HG03045 (cell line): ENCODE measurements around the gene DMD.

Experiments
- ATAC-seq: cut with Tn5 transposase; IDR thresholded peaks from one replicate; pipeline ENCODE4 v1.9.1; 2021; ENCODE audit warnings: mild to moderate bottlenecking, moderate library complexity; ENCODE audit not compliant: unreplicated experiment

DMD gene

DNA sequence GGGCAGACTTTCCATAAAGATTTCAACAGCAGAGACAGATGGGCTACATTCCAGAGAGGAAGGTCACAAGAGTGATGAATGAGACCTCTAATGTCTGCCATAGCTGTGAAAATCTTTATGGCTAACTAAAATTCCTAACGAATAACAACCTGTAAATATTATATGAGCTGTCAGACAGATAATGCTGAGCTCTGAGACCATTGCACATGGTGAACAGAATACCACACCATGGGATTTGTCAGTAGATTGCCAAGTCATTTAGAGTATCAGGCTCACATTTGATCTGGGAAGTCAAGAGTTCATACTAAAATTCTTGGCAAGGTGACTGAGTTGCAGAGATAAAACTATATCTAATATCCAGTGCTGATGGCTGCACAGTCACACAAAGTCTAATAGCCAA is 1880.3 kb downstream of the DMD start:
- no peak for ATAC-seq

DNA sequence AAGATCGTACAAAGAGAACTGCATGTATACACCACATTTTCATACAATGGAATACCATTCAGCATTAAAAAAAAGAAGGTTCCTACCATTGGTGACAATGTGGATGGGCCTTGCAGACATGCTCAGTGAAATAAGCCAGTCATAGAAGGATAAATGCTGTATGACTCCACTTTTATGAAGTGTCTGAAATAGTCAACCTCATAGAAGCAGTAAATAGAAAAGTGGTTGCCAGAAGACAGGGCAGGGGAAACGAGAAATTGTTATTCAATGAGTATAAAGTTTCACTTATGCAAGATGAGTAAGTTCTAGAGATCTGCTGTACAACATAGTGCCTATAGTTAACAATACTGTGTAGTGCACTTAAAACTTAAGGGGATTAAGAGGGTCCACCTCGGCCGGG is 1882.1 kb downstream of the DMD start:
- no peak for ATAC-seq

DNA sequence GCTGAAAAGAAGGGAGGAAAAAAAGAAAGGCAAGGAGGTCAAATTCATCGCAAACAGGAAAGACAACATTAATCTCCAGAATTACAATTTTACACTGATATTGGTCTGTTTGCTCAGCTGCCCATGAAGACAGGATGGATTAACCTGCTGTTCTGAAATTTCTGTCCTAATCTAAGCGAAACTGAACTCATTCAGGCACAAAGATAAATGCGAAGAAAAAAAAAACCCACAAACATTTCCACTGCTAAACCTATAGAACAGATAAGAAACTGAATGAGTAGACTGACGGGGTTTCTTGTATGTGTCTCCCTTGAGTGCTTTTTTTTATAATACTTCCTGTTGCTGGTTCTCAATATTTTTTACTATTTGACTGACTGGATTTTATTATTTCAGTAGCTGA is 1887.7 kb downstream of the DMD start:
- ATAC-seq = no peak

DNA sequence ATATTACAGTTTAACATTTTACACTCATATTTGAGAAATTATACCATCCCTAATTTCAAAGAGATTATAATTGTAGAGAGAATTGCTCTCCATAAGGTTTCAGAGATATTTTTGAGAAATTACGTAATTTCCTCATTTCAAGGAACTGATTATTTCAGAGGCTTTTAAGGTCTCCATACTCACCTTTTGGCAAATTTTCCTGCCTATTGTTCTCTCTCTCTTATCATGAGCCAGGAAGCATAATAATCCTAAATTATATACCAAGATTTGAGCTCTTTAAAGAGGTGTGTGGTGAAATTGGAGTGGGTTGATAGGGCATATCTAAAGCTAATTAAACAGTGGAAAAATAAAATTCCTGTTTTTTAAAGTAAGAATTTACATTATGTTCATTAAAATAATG is 1890.6 kb downstream of the DMD start:
- ATAC-seq = no peak

DNA sequence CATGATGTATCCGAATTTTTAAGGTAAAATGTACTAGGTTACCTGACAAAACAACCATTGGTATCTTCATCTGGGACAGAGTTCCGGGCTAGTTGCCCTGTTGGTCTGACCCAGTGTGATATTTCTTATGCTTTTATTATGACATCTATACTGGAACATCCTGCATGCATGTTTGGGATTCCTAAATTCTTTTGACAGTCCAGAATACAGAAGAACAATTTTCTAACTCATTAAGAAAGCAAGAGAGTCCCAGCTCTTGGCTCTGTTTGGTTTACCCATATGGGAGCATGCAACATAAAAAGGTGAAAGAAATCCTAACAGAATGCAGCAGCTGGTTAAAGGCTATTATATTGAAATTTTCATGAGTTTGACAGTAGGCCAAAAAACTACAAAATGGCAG is 1891.8 kb downstream of the DMD start:
- ATAC-seq = no peak

DNA sequence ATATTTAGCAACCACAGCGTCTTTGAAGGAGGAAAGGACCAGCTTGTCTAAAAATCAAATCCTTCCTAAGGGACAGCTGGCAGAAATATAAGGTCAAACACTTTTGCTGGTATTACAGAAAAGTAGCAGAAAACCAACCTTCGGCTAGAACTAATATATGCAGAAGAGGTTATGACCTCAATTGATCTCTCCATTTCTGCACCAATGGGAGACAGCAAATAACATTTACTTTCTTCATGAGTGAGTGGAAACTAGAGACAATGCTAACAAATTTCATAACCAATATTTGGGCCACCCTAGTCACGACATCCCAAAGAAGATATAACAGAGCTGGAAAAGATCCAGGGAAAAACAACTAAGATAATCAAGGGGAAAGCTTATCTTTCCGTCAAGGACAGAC is 1892.5 kb downstream of the DMD start:
- ATAC-seq = no peak

DNA sequence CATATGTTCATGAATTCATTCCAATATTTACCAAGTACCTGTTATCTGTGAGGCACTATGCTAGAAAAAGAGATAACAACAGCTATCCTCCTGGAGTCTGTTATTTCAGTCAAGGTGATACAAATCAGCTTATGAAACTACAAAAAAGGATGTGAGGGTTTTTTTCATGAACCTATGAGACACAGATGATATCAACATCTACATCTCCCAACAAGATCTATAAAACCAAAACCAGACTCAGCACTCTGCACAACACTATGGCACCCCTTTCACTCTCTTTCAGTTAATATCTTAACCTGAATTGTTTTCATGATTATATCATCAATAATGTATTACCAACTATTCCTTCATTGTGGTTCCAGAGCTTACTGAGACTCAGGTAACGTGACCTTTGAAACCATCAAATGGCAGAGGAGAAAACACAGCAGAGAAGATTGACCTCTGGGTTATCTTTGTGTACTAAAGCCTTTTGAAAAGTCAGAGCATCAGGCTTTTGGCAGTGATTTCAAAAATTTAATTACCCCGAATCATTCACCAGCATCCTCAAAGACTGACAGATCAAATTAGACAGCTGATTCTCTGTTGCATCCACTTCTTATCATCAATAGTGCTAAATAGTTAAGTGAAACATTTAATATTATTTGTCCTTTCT is 1894.9 kb downstream of the DMD start:
- ATAC-seq = no peak

DNA sequence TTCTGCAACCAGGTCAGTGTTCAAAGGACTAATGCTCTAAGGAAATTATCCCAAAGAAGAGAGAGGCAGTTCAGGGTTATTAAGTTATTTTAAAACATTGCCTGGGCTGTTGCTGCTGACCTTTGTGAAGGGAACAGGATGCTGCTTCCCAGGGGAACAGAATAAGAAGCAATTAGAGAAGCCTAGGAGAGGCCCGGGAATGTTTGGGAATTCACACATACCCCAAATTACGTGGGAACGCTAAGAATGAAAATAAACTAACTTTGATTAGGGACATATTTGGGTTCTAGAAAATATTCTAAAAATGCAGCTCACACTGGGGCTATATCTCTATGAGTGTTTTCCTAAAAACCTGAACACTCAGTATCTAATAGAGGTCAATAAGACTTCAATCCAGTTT is 1896.4 kb downstream of the DMD start:
- no peak for ATAC-seq

DNA sequence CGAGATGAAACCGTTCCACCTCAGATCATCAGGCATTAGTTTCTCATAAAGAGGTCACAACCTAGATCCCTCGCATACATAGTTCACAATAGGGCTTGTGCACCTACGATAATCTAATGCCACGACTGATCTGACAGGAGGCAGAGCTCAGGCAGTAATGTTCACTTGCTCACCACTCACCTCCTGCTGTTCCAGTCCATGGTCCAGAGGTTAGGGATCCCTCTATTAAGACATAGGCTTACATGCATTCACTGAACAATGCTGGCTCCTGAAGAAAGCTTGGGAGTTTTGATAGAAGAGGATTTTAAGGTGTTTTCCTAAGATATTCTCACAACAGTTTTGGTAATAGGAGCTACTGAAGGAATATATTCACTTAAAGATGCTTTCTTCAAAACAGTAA is 1903.4 kb downstream of the DMD start:
- ATAC-seq = no peak

DNA sequence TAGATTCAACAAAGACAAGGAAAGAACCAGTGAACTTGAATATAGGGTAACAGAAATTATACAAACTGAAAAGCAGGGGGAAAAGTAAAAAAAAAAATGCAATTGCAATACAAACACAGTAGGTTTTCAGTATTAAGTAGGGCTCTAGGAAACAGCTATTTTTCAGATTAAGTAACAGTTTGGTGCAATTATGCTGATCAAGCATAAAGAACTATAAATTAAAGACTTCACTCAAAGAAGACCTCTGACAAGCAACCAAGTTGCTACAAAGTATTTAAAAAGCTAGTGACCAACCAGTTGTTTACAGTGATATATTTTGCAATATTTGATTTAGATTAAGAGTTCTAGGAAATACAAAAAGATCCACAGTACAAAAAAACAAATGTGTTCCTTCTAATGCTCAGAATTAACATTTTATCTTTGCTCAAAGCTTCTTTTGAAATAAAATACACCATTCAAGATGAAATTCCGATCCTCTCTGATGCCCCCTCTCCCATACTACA is 1908.7 kb downstream of the DMD start:
- no peak for ATAC-seq

DNA sequence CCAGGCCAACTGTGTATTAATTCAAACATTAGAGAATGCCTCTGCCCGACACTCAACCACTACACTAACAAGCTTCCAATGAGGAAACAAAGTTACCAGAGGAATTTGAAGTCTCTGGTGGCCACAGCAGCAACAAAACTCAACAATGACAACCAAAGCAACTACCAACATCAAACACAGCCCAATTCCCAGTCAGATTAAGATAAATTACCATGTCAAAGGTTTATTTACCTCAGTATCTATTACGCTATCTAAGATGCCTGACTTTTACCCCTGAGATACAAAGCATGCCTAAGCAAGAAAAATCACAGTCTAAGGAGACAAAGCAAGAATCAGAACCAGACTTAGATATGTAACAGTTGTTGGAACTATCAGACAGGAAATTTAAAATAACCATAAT is 1909.4 kb downstream of the DMD start:
- no peak for ATAC-seq

DNA sequence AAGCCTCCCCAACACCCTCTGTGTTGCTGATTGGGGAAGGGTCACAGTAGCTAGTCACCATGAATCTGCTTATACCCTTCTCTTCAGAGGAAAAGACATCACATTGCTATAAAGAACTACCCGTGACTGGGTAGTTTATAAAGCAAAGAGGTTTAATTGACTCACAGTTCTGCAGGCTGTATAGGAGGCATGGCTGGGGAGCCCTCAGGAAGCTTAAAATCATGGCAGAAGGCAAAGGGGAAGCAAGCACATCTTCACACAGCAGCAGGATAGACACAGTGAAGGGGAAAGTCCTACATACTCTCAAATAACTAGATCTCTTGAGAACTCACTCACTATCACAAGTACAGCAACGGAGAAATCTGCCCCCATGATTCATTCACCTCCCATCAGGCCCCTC is 1910.1 kb downstream of the DMD start:
- no peak for ATAC-seq

DNA sequence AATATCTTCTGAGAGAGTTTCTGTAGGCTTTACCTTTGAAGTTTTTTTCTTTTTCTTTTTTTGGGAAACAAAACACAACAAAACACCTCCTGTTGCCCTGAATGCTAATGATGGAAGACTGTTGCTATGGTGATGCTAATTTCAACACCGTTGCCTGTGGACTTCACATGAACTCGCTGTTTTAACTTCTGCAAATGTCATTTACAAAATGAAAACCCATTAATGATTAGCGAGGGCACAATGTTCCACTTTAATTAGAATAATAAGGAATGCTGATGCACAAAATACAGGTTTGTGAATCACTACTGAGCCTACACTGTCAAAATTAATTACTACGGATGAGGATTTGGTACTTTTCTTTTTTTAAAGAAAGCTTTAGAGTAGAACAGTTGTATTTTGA is 1912.4 kb downstream of the DMD start:
- no peak for ATAC-seq

DNA sequence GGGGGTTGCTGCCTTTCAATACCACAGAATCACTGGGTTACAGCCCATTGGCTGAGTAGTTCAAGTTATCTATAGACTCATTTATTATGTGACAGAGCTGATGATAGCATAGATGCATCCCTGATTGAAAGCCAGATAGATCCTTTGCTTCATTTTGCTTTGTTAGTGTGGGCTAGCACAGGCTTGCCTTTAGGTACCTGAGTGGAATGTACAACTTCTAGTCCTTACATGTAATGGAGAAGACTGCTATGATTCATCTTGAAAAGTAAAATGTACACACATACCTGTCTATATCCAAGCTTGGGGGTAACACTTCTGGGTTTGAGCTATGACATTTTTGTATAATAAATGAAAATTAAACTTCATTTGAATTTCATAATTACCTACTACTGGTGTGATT is 1913.5 kb downstream of the DMD start:
- no peak for ATAC-seq

DNA sequence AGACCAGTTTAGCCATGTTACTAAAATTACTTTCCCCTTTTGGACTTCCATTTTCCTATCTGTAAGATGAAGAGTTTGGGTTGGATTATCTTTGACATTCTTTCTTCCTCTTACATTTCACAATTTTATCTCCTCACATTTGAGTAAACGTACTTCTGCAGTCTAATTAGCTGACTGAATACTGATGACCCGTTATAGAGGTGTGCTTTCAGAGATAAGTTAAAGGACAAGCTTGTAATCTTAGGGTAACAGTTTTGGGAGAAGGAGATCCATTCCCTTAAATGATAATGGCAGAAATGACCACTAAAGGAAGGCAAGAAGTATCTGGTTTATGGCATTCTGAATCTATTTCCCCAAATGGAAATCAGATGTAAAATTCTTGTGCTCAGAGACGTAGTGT is 1916.9 kb downstream of the DMD start:
- ATAC-seq = no peak

DNA sequence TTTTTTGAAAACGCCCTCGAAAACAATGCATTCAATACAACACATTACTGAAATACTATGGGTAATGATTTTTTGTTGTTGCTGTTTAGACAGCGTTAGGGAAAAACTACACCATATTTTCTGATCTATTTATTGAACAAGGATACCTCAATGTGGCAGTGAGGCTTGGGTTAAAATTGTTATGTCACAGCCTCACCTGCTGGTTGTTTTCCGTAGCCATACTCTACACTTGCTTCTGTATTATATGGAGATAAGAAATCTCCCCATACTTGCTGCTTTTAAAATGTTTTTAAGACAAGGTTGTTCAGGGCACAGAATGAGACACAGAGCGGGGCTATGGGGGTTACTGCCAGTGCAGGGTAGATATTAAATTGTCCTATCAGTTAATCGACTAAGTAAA is 1917.9 kb downstream of the DMD start:
- ATAC-seq = no peak

DNA sequence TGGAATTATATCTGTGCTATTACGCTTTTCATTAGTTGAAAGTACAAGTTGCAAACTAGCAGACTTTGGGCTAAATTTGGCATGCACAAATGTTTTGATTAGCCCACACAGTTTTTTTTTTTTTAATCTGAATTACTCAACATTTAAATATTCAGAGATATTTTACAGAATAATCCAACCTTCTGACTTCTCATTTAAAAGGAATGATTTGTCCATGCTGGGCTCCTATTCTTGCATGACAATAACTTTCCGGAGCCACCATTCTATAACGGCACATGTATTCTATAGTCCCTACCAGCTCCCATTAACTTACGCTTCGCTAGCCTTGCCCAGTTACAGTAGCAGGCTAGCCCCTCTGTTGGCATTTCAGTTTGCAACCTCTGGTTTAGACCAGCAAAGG is 1920.2 kb downstream of the DMD start:
- no peak for ATAC-seq

DNA sequence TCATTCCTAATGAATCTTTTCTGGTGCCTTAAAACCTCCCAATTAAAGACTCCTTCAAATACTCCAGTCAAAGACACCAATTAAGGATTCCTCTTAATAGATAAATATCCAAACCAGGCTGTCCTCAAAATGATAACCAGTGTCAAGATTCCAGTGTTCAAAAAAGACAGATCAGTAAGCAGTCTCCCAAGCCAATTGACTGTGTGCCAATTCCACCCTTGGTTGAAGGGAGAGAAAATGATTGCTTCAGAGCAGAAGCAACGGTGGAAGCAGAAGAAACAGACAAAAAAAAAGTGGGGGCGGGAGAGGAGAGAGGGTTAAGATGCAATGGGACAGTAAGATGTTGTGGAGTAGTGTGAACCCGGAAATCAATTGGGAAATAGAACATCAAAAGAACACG is 1923.5 kb downstream of the DMD start:
- no peak for ATAC-seq

DNA sequence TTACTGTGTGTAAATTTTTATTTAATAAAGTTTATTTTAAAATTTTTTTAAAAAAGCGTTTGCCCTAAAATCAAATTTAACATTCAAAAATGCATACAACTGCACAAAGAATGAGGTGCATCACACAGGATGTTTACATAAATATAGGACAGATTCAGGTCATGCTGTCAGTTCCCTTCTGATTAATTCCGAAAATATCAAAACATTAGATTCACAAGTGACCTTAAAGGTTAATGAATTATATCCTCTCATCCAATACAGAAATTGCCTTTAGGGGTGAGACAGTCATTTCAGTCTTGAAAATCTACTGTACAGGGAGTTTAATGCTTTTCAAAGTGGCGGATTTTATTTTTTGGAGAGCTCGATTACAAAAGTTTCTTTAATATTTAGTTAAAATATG is 1930.8 kb downstream of the DMD start:
- no peak for ATAC-seq

DNA sequence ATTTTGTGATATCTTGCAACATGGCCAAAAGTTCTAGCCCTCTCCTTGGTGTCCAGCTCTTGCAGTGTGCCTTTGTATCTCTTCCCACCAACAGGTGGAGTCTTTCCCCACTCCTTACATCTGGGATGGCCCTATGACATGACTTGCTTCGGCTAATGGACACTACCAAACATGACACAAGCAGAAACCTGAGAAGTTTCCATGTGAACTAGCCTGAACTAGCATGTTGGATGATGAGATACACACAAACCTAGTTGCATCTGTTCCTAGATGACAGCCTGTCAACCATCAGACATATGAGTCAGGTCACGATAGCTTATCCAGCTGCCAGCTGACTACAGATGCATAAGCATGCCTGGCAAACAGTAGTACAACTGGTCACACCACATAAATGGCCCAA is 1932.0 kb downstream of the DMD start:
- ATAC-seq = no peak

DNA sequence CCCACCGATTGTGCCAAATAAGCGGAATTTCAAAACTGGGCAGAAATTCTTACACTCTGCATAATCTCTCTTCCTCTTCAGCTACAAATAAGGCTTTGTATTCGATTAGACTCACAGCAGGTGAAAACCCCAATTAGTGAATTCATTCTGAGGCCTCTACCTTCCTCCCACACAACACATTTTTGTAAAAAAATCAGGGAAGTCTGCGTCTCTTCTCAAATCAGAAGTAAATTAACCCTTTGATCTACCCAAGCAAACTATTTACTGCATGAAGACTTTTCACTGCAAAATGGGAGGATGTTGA is 1938.9 kb downstream of the DMD start:
- no peak for ATAC-seq

DNA sequence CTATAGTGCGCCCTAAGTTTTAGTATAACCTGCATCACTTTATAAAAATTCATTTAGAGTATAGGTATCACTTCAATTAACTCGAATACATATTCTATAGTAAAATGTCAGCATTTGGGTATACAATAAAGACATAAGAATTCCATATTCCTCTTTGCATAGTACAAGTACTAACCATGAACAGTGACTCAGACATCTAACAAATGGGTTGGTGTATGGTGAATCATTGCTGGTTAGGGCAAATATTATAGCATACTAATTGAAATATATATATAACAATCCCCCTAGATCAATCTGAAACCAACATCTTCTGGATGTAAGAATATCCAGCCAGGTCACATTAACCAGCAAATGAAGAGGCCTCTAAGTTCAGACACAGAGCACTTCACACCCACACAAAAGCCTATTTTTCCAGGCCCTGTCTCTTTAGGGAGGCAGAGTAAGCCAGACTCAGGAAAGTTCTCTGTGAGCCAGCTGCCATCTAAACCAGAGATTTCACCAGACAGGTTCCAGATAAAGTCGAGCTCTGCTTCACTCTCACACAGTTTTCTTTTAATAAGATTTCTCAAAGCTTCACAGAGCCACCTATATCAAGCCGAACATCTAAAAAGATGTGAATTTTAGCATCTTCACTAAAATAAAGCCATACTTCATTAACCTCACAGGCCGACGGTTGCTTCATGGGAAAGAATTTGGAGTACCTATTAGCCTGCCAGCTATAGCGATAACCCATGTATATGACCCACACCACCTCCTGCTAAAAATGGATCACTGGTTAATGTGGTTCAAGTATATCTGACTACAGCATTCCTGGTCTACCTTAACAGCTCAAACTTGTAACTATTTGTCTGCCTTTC is 1939.5 kb downstream of the DMD start:
- ATAC-seq = no peak

DNA sequence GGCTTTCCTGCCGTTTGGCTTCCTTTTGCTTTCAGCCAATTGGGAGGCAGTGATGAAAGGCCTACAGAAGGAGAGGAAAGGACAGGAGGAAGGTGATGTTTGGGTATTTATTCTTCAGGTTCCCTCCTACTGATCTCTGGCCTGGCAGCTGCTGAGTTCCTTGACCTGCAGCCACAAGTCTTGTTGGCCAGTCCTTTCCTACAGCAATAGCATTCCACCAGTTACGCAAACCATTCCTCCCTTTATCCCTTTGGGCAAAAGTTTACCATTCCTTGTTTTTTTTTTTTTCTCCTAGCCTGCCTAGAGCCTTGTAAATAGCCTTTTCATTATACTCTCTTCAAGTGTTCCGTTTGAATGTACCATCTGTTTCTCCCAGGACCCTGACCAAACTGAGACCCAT is 1941.4 kb downstream of the DMD start:
- ATAC-seq = no peak
